K562 (cell line): ENCODE data around the gene KRTCAP2. TPM values are rescaled to one million over a fixed set of nuclear protein-coding genes. Genes with fewer than 3 reads are reported as not detected.

Source experiments
- CBX2 ChIP-seq: fragments of 200-600 bp; sonication (generic); IDR thresholded peaks from one replicate; pipeline ENCODE4 v1.6.1; 2012; ENCODE audit warnings: mild to moderate bottlenecking, low read length, inconsistent platforms; ENCODE audit not compliant: insufficient read depth, poor library complexity, severe bottlenecking
- CCNT2 ChIP-seq: IDR thresholded peaks from 2 replicates; pipeline ENCODE4 v1.6.1; 2011; ENCODE audit warnings: borderline replicate concordance, low read depth, mild to moderate bottlenecking, moderate library complexity, mixed read lengths, low read length; ENCODE audit not compliant: insufficient read length; ENCODE audit errors: extremely low read depth
- CEBPB ChIP-seq: fragments of 450-650 bp; IDR thresholded peaks from 2 replicates; pipeline ENCODE4 v1.6.1; 2016; ENCODE audit warnings: missing genetic modification characterization, missing compliant biosample characterization
- DACH1 ChIP-seq: fragments of 450-650 bp; IDR thresholded peaks from 2 replicates; pipeline ENCODE4 v1.6.1; 2018; ENCODE audit not compliant: partially characterized antibody
- DIDO1 ChIP-seq: fragments of 450-650 bp; IDR thresholded peaks from 2 replicates; pipeline ENCODE4 v1.6.1; 2016; ENCODE audit warnings: low read depth, missing biosample characterization, missing genetic modification characterization
- FOS ChIP-seq: IDR thresholded peaks from 3 replicates; pipeline ENCODE4 v1.6.1; 2011; ENCODE audit not compliant: insufficient read length; ENCODE audit errors: extremely low read depth
- GTF2E2 ChIP-seq: fragments of 200-800 bp; sonication (Bioruptor generic); IDR thresholded peaks from 2 replicates; pipeline ENCODE4 v1.6.1; 2016; ENCODE audit warnings: missing genetic modification characterization, missing compliant biosample characterization
- HDAC1 ChIP-seq, 2 experiments: fragments of 450-650 bp; IDR thresholded peaks; 2 replicates each; pipeline ENCODE4 v1.6.1; 2016 to 2017; ENCODE audit warnings: inconsistent platforms in 1 of 2, mild to moderate bottlenecking in 1 of 2, moderate library complexity in 1 of 2
- HNRNPH1 ChIP-seq: fragments of 200-400 bp; formaldehyde crosslinking; optimal IDR thresholded peaks from 2 replicates; pipeline ENCODE3; 2017; ENCODE audit warnings: low read depth, mild to moderate bottlenecking, low read length, moderate library complexity
- MNT ChIP-seq, 2 experiments: fragments of 450-650 bp; conservative IDR thresholded peaks; 2 replicates each; pipeline ENCODE4 v1.6.1; 2017; ENCODE audit warnings: mild to moderate bottlenecking in 2 of 2, moderate library complexity in 2 of 2
- MYBL2 ChIP-seq, 2 experiments: fragments of 450-650 bp in 1 of 2; sonication (generic) in 1 of 2; formaldehyde crosslinking in 1 of 2; IDR thresholded peaks; 2 replicates each; pipeline versions ENCODE4 v1.6.1 to v1.8.1; 2017 to 2022; ENCODE audit warnings: borderline replicate concordance in 1 of 2, inconsistent platforms in 1 of 2, low read depth in 1 of 2, mild to moderate bottlenecking in 1 of 2, missing genetic modification reagents in 1 of 2, moderate library complexity in 1 of 2
- NCOA1 ChIP-seq: fragments of 450-650 bp; IDR thresholded peaks from 2 replicates; pipeline ENCODE4 v1.6.1; 2016; ENCODE audit warnings: low read depth
- NFIC ChIP-seq: fragments of 450-650 bp; IDR thresholded peaks from 2 replicates; pipeline ENCODE4 v1.6.1; 2017; ENCODE audit warnings: mild to moderate bottlenecking, inconsistent platforms
- RBM17 ChIP-seq: fragments of 200-400 bp; formaldehyde crosslinking; IDR thresholded peaks from 2 replicates; pipeline ENCODE4 v1.6.1; 2017; ENCODE audit warnings: low read depth, mild to moderate bottlenecking, low read length, borderline replicate concordance
- RERE ChIP-seq: sonication (generic); formaldehyde crosslinking; IDR thresholded peaks from 2 replicates; pipeline ENCODE4 v1.8.0; 2023; ENCODE audit warnings: missing genetic modification reagents, mild to moderate bottlenecking, borderline replicate concordance
- ZBTB7A ChIP-seq: IDR thresholded peaks from 2 replicates; pipeline ENCODE4 v1.6.1; 2011; ENCODE audit warnings: low read depth, mild to moderate bottlenecking, low read length, moderate library complexity, borderline replicate concordance; ENCODE audit not compliant: control insufficient read depth
- ZNF224 ChIP-seq: sonication (generic); formaldehyde crosslinking; IDR thresholded peaks from 2 replicates; pipeline ENCODE4 v1.8.0; 2022; ENCODE audit warnings: mild to moderate bottlenecking, missing genetic modification reagents
- ZNF316 ChIP-seq: fragments of 450-650 bp; IDR thresholded peaks from 2 replicates; pipeline ENCODE4 v1.6.1; 2016
- polyA plus RNA-seq, 8 experiments: library from polyadenylated mRNA; depleted of rRNA in 4 of 8; stranded (reverse) in 5 of 8; unstranded in 3 of 8; fragments of >200 nt; fragmentation: Nextera tagmentation in 2 of 8; fragmentation: Illumina TruSeq in 1 of 8; extraction: Ambion mirVana in 2 of 8; extraction: Trizol in 1 of 8; gene quantifications; 2 replicates each; pipeline versions ENCODE4 v1.2.1 to v1.2.3, GENCODE V29; 2011 to 2014; ENCODE audit warnings: inconsistent platforms in 1 of 8, missing spikeins in 1 of 8
- total RNA-seq, 7 experiments: library from RNA; depleted of rRNA in 6 of 7; stranded (reverse); fragments of >200 nt in 6 of 7; fragmentation: Illumina TruSeq in 2 of 7; extraction: Trizol in 2 of 7; gene quantifications; 2 replicates each; pipeline versions ENCODE4 v1.2.1 to v1.2.3, GENCODE V29; 2011 to 2021; ENCODE audit warnings: low replicate concordance in 1 of 7
- TF ChIP-seq, protein P1 (sequence below): fragments of 450-650 bp; conservative IDR thresholded peaks from 2 replicates; pipeline ENCODE4 v1.6.1; 2016; ENCODE audit warnings: missing genetic modification characterization, low read depth, mild to moderate bottlenecking, missing compliant biosample characterization, moderate library complexity

Gene KRTCAP2
- total and polyA plus RNA-seq, 9 of the 15 experiments (the other 6 are each of a cell fraction or from before 2014, with no cell fraction given): 126 to 436 (median 244) TPM

DNA sequence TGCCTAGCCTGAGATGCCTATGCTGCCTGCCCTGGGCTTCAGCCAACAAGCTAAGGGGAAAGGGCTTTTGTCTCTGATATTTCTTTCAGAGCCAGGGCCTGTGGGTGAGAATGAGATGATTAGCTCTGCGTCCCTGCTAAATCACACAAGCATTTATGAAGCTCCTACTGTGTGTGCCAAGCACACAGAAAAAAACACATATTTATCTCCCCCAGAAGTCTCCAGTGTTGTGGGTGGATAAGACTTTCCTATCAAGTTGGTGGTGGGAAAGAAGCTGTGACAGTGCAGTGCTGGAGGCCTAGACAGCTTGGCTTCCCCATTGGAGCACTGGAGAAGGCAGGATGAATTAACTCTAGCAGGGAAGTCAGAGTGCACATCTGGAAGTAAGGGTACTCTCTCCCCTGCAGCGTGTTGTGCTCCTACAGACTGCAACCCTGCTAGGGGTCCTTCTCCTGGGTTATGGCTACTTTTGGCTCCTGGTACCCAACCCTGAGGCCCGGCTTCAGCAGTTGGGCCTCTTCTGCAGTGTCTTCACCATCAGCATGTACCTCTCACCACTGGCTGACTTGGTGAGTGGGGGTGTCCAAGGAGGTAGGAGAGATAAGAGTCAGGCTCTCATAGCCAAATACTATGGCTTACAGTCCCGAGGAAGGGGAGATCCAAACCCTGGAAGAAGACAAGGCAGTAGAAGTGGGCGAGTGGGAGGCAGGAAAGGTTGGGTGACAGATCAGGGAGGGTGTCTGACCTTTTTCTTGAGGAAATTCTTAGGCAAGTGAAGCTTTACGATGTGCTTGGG is 35.8 kb downstream of the KRTCAP2 start (continued):
- TF ChIP-seq RBM17 (no peak), DIDO1 (tag) (no peak), MYBL2 (IDR thresholded peaks at IDR 0.05; ENCODE audit: low read depth) (no peak), MYBL2 (CRISPR knock-in tag; IDR thresholded peaks at IDR 0.05; ENCODE audit: borderline replicate concordance) (no peak), HNRNPH1 (no peak), ZBTB7A (no peak), RERE (CRISPR knock-in tag) (no peak), ZNF224 (CRISPR knock-in tag) (no peak), ZNF316 (no peak), CEBPB (tag) (no peak), GTF2E2 (no peak), HDAC1 (IDR thresholded peaks at IDR 0.05) (0 out of 4 replicates have a peak, but pooled peaks of 1 of the 2 experiments have one; percentile 53), DACH1 (no peak), CCNT2 (no peak), FOS (no peak), MNT (conservative IDR thresholded peaks at IDR 0.05) (no peak), NCOA1 (no peak), CBX2 (no peak), NFIC (peak; percentile 47; the same call in 1 of the 2 replicates)
- TF ChIP-seq, protein P1, sequence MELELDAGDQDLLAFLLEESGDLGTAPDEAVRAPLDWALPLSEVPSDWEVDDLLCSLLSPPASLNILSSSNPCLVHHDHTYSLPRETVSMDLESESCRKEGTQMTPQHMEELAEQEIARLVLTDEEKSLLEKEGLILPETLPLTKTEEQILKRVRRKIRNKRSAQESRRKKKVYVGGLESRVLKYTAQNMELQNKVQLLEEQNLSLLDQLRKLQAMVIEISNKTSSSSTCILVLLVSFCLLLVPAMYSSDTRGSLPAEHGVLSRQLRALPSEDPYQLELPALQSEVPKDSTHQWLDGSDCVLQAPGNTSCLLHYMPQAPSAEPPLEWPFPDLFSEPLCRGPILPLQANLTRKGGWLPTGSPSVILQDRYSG (tag): no peak
